CD4-positive, alpha-beta memory T cell (primary cell): Measurements from ENCODE around the gene ARL4D. TPM values are rescaled to one million over a fixed set of nuclear protein-coding genes. Genes with fewer than 3 reads are reported as not detected.
A peak's percentile ranks its signal among the peaks of the same experiment; 100 is the strongest.
"Not testable (repeated sequence)": the region's sequence is repeated elsewhere in the genome, so short reads cannot be mapped to it uniquely, and the experiment has no call there.

ENCODE experiments used
- CTCF ChIA-PET: fragments of 350-600 bp; sonication (Branson Sonifier 250); formaldehyde crosslinking; loops from one replicate; lab custom pipeline; 2021; ENCODE audit warnings: inconsistent platforms; ENCODE audit not compliant: partially characterized antibody; lab: Charles Lee
- POLR2A ChIA-PET: fragments of 350-600 bp; sonication (Branson Sonifier 250); formaldehyde crosslinking; loops from one replicate; lab custom pipeline; 2021; ENCODE audit not compliant: partially characterized antibody; lab: Charles Lee
- DNase-seq, 5 donors: peaks; one replicate each; pipeline versions ENCODE4 v3.0.0 to v3.0.0-alpha.2; 2020 to 2022; ENCODE audit warnings: mixed read lengths in 1 of 5
- H3K27ac ChIP-seq: one replicate; pipeline ENCODE4 v1.7.0; 2013; ENCODE audit warnings: low read depth, low read length
- H3K27me3 ChIP-seq: 2 replicates; pipeline ENCODE4 v1.7.0; 2013; ENCODE audit warnings: mild to moderate bottlenecking, low read length, moderate library complexity; ENCODE audit not compliant: insufficient read depth
- H3K36me3 ChIP-seq: 2 replicates; pipeline ENCODE4 v1.7.0; 2013; ENCODE audit warnings: mild to moderate bottlenecking, low read length, moderate library complexity; ENCODE audit not compliant: insufficient read depth
- H3K4me1 ChIP-seq: 2 replicates; pipeline ENCODE4 v1.7.0; 2013; ENCODE audit warnings: mild to moderate bottlenecking, low read length, moderate library complexity; ENCODE audit not compliant: insufficient read depth
- H3K4me3 ChIP-seq, 2 donors: one replicate each; pipeline ENCODE4 v1.7.0; 2013; ENCODE audit warnings: low read length in 2 of 2, mild to moderate bottlenecking in 1 of 2
- H3K9me3 ChIP-seq, 2 donors: one replicate each; pipeline ENCODE4 v1.7.0; 2013; ENCODE audit warnings: low read length in 2 of 2, control low read depth in 1 of 2; ENCODE audit not compliant: control insufficient read depth in 1 of 2
- H3K27ac Mint-ChIP-seq, 7 donors: one replicate each; pipeline ENCODE4 v1.8.0; 2020 to 2021; ENCODE audit warnings: mixed read lengths in 7 of 7, mild to moderate bottlenecking in 6 of 7, inconsistent platforms in 3 of 7, moderate library complexity in 3 of 7
- H3K27me3 Mint-ChIP-seq, 2 donors: one replicate each; pipeline ENCODE4 v1.8.0; 2020 to 2021; ENCODE audit warnings: mixed read lengths in 2 of 2
- H3K36me3 Mint-ChIP-seq, 2 donors: one replicate each; pipeline ENCODE4 v1.8.0; 2020 to 2021; ENCODE audit warnings: mixed read lengths in 2 of 2, inconsistent platforms in 1 of 2, mild to moderate bottlenecking in 1 of 2
- H3K4me1 Mint-ChIP-seq, 4 donors: one replicate each; pipeline ENCODE4 v1.8.0; 2020 to 2021; ENCODE audit warnings: mixed read lengths in 4 of 4, mild to moderate bottlenecking in 1 of 4
- H3K4me3 Mint-ChIP-seq, 8 donors: one replicate each; pipeline ENCODE4 v1.8.0; 2020 to 2021; ENCODE audit warnings: mixed read lengths in 8 of 8, mild to moderate bottlenecking in 7 of 8, moderate library complexity in 6 of 8, inconsistent platforms in 3 of 8
- H3K9me3 Mint-ChIP-seq, 8 donors: one replicate each; pipeline ENCODE4 v1.8.0; 2020 to 2021; ENCODE audit warnings: mixed read lengths in 8 of 8, mild to moderate bottlenecking in 5 of 8, inconsistent platforms in 3 of 8, moderate library complexity in 1 of 8
- intact Hi-C: fragments of 100-400 bp; cut with micrococcal nuclease; formaldehyde crosslinking; loops from one replicate; pipeline ENCODE4 v1.15.1; 2023
- polyA plus RNA-seq, 2 donors: library from polyadenylated mRNA; unstranded; fragments of 300-500 nt; fragmentation: Illumina TruSeq; gene quantifications; one replicate each; pipeline ENCODE4 v1.2.3, GENCODE V29; 2021
- total RNA-seq, 2 experiments: library from RNA; stranded (reverse); gene quantifications; one replicate each; pipeline ENCODE4 v1.2.3, GENCODE V29; 2021

ARL4D gene
- total and polyA plus RNA-seq, 4 experiments from 2014 or later: 1.5 to 6.8 (median 2.0) TPM

DNA sequence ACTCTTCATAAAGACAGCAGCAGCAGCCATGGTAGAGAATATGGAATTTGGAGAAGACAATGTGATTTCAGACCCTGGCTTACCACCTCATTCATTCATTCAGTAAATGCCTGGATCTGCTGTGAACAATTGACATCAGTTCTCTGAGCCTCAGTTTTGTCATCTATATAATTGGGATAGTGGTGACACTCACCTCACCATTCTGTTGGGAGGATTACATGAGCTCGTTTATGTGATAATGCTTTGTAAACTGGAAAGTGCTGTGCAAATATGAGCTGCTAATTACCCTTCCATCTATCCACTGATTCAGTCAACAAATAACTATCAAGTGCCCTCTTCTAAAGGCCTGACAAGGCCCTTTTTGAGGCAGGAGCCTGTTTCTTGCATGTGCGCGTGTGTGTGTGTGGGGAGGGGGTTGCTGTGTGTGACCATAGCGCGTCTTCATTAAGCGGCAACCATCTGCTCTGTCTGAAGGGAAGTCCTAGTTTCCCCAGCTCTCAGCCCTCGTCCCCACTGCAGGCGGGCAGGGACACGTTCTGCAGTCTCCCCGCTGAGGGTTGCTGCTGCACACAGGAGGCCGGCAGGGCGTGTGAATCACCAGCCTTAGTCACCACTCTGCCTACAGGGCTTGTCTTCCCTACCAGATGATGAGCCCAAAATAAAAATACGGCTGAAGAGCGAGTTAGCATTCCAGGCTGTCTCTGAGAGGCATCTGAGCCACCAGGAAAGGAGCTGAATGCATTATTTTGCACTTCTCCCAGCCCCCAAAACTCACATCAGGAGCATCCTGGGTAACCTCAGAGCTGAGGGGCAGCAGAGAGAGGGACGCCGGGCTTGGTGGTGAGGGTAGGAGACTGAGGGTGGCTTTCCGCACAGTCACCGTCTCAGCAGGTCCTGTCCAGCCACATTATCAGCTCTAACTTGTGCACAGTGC lies 19.9 kb downstream of the ARL4D start:
- H3K27me3 Mint-ChIP-seq: peaks cover 12 to 21% of the 10 kb centered on the region in 2 donors
- peaks cover 0 to 1% (median 0%) of the 10 kb centered on the region in 8 donors for H3K9me3 Mint-ChIP-seq
- DNase-seq: no peak
- no peaks in the 10 kb centered on the region for H3K4me1 Mint-ChIP-seq
- Histone ChIP-seq H3K36me3 (no peaks in the 10 kb centered on the region), H3K27me3 (no peaks in the 10 kb centered on the region), H3K4me3 (no peak overlapping the region), H3K4me1 (no peaks in the 10 kb centered on the region), H3K9me3 (no peaks in the 10 kb centered on the region), H3K27ac (no peak overlapping the region)
- intact Hi-C loops: no loop called here
- ChIA-PET CTCF (no interaction called here), POLR2A (no interaction called here)
- H3K27ac Mint-ChIP-seq: no peak overlapping the region
- no peak overlapping the region for H3K4me3 Mint-ChIP-seq
- no peaks in the 10 kb centered on the region for H3K36me3 Mint-ChIP-seq

DNA sequence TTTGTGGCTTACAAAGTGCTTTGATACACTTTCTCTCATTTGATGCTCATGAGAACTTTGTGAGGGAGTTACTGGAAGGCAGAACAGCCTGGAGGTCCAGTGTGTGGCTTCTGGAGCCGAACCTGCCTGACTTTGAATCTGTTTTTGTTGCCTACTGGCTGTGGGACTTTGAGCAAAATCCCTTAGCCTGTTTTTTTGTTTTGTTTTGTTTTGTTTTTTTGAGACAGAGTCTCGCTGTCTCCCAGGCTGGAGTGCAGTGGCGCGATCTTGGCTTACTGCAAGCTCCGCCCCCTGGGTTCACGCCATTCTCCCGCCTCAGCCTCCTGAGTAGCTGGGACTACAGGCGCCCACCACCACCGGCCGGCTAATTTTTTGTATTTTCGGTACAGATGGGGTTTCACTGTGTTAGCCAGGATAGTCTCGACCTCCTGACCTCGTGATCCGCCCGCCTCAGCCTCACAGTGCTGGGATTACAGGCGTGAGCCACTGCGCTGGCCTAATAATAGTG lies 20.6 kb downstream of the ARL4D start:
- H3K4me3 ChIP-seq, DNase-seq, H3K9me3 Mint-ChIP-seq, H3K27ac ChIP-seq, H3K36me3 Mint-ChIP-seq, CTCF ChIA-PET, H3K9me3 ChIP-seq, intact Hi-C loops, H3K4me3 Mint-ChIP-seq, H3K4me1 Mint-ChIP-seq, H3K4me1 ChIP-seq, H3K27ac Mint-ChIP-seq, H3K36me3 ChIP-seq, POLR2A ChIA-PET, H3K27me3 ChIP-seq: not testable (repeated sequence)
- peaks cover 12 to 21% of the 10 kb centered on the region in 2 donors for H3K27me3 Mint-ChIP-seq

DNA sequence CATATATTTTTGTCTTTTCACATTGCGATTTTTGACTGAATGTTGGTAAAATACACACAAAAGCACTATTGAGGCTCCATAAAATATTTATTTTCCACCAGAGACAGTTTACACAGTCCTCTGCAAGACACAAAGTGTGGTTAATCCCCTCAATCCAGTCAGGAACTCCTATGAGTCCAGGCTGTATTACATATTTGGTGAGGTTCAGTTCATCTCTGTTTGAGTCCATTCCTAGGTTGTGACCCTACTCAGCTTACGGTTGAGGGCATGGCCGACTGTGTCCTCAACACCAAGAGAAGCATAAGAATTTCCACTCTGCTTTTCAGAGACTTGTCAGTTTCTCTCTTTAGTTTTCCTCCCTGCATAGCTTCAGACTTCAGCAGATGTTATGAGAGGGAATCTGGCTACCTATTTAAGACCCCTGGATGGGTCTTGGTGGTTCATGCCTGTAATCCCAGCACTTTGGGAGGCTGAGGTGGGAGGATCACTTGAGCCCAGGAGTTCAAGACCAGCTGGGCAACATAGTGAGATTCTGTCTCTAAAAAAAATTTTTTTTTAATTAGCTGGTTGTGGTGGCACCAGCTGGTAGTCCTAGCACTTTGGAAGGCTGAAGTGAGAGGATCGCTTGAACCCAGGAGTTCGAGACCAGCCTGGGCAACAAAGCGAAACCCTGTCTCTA lies 25.1 kb downstream of the ARL4D start:
- Mint-ChIP-seq H3K4me3 (no peak overlapping the region), H3K27ac (no peak overlapping the region), H3K36me3 (no peaks in the 10 kb centered on the region), H3K4me1 (no peaks in the 10 kb centered on the region), H3K27me3 (peaks cover 3 to 6% of the 10 kb centered on the region in 2 donors), H3K9me3 (no peaks in the 10 kb centered on the region)
- intact Hi-C loops: no loop called here
- H3K27ac ChIP-seq: no peak overlapping the region
- ChIA-PET POLR2A (no interaction called here), CTCF (interaction anchor here (1.1 kb wide), 1 partner anchor 337 kb away, joined by 3 read pairs; no protein-coding TSS in a partner anchor)
- H3K4me3 ChIP-seq: no peak overlapping the region
- no peaks in the 10 kb centered on the region for H3K4me1 ChIP-seq
- H3K9me3 ChIP-seq: no peaks in the 10 kb centered on the region
- H3K36me3 ChIP-seq: no peaks in the 10 kb centered on the region
- H3K27me3 ChIP-seq: no peaks in the 10 kb centered on the region
- DNase-seq: no peak

DNA sequence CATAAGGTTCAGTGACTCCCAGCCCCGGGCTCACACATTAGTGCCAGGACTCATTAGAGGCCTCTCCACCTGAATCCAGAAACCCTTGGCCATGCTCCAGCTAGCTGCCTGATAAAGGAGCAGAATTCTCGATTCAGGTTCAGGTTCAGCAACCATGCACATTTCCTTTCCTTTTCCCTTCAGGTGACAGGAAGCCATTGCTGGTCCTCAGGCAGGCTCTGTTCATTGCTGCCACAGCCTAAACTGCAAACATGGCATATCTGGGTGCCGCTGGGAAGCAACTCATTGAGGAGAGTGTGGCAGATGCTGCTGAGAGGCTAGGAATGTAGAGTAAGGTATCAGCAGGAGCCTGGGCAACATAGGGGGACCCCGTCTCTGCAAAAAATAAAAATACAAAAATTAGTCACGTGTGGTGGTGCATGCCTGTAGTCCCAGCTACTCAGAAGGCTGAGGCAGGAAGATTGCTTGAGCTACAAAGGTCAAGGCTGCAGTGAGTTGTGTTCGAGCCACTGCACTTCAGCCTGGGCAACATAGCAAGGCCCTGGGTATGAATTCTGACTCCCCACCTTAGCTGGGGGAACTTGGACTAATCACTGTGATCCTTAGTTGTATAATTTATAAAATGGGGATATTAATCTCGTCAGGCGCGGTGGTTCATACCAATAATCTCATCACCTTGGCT lies 28.7 kb downstream of the ARL4D start:
- no peak overlapping the region for H3K27ac ChIP-seq
- no peak for DNase-seq
- no peaks in the 10 kb centered on the region for H3K36me3 ChIP-seq
- Mint-ChIP-seq H3K27me3 (peaks cover 7 to 16% of the 10 kb centered on the region in 2 donors), H3K4me3 (no peak overlapping the region), H3K9me3 (no peaks in the 10 kb centered on the region), H3K36me3 (no peaks in the 10 kb centered on the region), H3K27ac (peak overlapping the region in 1 of 7 donors; percentile 4), H3K4me1 (no peaks in the 10 kb centered on the region)
- no peaks in the 10 kb centered on the region for H3K9me3 ChIP-seq
- intact Hi-C loops: loop anchor here (1.0 kb wide), 1 partner anchor 33 kb away; no protein-coding TSS in a partner anchor
- no peak overlapping the region for H3K4me3 ChIP-seq
- POLR2A ChIA-PET: no interaction called here
- H3K4me1 ChIP-seq: no peaks in the 10 kb centered on the region
- CTCF ChIA-PET: interaction anchor here (0.9 to 1.3 kb wide), 2 partner anchors 29 to 33 kb away, joined by 4 to 5 read pairs; partner anchors contain the start of gene ARL4D
- H3K27me3 ChIP-seq: no peaks in the 10 kb centered on the region

DNA sequence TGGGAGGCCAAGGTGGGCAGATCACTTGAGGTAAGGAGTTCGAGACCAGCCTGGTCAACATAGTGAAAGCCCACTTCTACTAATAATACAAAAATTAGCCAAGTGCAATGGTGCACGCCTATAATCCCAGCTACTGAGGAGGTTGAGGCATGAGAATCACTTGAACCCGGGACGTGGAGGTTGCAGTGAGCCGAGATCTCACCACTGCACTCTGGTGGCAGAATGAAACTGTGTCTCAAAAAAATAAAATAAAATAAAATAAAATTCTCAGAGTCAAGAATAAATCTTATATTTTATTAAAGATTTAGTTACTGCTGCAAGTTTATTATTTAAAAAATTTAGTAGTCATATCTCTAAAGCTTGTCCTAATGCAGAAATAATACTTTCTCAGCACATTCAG lies 29.7 kb downstream of the ARL4D start:
- H3K9me3 Mint-ChIP-seq: no peaks in the 10 kb centered on the region
- no peak overlapping the region for H3K4me3 ChIP-seq
- peaks cover 7 to 16% of the 10 kb centered on the region in 2 donors for H3K27me3 Mint-ChIP-seq
- no peak overlapping the region for H3K27ac ChIP-seq
- ChIA-PET CTCF (interaction anchor here (1.2 to 1.3 kb wide), 2 partner anchors 30 to 34 kb away, joined by 3 to 5 read pairs; partner anchors contain the start of gene ARL4D), POLR2A (no interaction called here)
- no peaks in the 10 kb centered on the region for H3K36me3 Mint-ChIP-seq
- no peaks in the 10 kb centered on the region for H3K4me1 ChIP-seq
- H3K27ac Mint-ChIP-seq: no peak overlapping the region
- DNase-seq: no peak
- H3K4me1 Mint-ChIP-seq: no peaks in the 10 kb centered on the region
- no peak overlapping the region for H3K4me3 Mint-ChIP-seq
- no peaks in the 10 kb centered on the region for H3K36me3 ChIP-seq
- no peaks in the 10 kb centered on the region for H3K9me3 ChIP-seq
- no peaks in the 10 kb centered on the region for H3K27me3 ChIP-seq
- intact Hi-C loops: loop anchor here (1.0 kb wide), 1 partner anchor 34 kb away; no protein-coding TSS in a partner anchor

DNA sequence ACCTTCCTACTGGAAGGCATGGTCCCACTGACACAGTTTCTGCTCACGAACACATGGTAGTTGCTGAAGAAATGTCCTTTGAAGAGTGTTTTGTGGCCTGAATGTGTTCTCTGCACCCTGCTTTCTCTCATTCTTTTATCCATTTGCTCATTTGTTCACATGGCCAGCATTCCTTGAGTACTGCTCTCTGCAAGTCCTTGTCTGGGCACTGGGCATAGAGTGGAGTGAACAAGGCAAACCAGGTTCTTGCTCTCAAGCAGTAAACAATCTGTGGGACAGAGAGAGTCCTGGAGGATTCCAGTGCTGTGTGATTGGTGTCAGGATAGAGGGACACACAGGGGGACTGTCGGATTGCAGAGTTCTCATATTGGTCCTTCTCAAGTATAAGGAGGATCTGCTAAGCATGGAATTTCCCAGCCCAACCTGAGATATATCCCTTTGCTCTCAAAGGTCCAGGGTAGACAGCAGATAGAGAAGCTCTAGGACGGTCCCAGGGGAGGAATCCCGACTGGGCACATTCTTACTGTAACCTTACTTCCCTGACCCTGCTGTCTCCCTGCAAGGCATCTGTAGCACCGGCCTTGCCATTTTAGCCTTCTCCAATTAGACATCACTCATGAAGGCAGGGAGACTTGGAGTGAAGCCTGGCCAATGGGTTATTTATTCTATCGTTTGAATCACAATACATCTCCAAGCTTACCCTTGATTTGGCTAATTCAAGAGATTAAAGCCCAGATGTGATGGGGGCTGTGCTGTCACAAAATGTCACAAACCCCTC lies 32.3 kb downstream of the ARL4D start:
- no peaks in the 10 kb centered on the region for H3K36me3 Mint-ChIP-seq
- no peaks in the 10 kb centered on the region for H3K27me3 ChIP-seq
- ChIA-PET CTCF (interaction anchor here (0.6 kb wide), 1 partner anchor 38 kb away, joined by 4 read pairs; no protein-coding TSS in a partner anchor), POLR2A (no interaction called here)
- H3K4me3 ChIP-seq: no peak overlapping the region
- H3K4me1 ChIP-seq: no peaks in the 10 kb centered on the region
- H3K4me3 Mint-ChIP-seq: no peak overlapping the region
- H3K27ac Mint-ChIP-seq: no peak overlapping the region
- H3K9me3 Mint-ChIP-seq: peaks cover 0 to 3% (median 0%) of the 10 kb centered on the region in 8 donors
- H3K27me3 Mint-ChIP-seq: peaks cover 14 to 19% of the 10 kb centered on the region in 2 donors
- DNase-seq: no peak
- intact Hi-C loops: no loop called here
- no peak overlapping the region for H3K27ac ChIP-seq
- no peaks in the 10 kb centered on the region for H3K4me1 Mint-ChIP-seq
- H3K36me3 ChIP-seq: no peaks in the 10 kb centered on the region
- no peaks in the 10 kb centered on the region for H3K9me3 ChIP-seq
